Adrenal gland (tissue), 5 donors: ENCODE measurements around the gene GABPB2.

ENCODE experiments used
- POLR2A ChIP-seq, 2 donors: fragments of 450-650 bp; IDR thresholded peaks; one replicate each; pipeline ENCODE4 v1.6.1; 2017; ENCODE audit warnings: antibody characterized with exemption in 2 of 2, mild to moderate bottlenecking in 2 of 2, moderate library complexity in 1 of 2
- TF ChIP-seq, protein P1 (sequence below), 6 experiments: fragments of 450-650 bp in 4 of 6; fragments of 200-600 bp in 2 of 6; sonication (generic) in 1 of 6; IDR thresholded peaks; 1 replicate in 5 of 6; 2 replicates in 1 of 6; pipeline versions ENCODE4 v1.5.1 to v1.8.0; 2016 to 2021; ENCODE audit warnings: antibody characterized with exemption in 6 of 6, mild to moderate bottlenecking in 2 of 6, moderate library complexity in 1 of 6
- donor health status: DM: no; HTN: no; CAD: no.

DNA sequence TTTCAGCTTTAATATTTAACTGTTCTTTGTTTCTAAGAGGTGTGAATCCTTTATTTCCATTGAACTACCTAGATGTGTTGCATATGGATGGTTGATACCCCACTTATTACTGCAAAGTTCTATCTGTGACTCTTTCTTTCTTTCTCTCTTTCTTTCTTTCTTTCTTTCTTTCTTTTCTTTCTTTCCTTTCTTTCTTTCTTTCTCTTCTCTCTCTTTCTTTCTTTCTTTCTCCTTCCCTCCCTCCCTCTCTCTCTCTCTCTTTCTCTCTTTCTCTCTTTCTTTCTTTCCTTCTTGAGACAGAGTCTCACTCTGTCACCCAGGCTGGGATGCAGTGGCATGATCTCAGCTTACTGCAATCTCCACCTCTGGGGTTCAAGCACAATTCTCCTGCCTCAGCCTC lies 34.1 kb downstream of the GABPB2 start:
- TF ChIP-seq, protein P1, sequence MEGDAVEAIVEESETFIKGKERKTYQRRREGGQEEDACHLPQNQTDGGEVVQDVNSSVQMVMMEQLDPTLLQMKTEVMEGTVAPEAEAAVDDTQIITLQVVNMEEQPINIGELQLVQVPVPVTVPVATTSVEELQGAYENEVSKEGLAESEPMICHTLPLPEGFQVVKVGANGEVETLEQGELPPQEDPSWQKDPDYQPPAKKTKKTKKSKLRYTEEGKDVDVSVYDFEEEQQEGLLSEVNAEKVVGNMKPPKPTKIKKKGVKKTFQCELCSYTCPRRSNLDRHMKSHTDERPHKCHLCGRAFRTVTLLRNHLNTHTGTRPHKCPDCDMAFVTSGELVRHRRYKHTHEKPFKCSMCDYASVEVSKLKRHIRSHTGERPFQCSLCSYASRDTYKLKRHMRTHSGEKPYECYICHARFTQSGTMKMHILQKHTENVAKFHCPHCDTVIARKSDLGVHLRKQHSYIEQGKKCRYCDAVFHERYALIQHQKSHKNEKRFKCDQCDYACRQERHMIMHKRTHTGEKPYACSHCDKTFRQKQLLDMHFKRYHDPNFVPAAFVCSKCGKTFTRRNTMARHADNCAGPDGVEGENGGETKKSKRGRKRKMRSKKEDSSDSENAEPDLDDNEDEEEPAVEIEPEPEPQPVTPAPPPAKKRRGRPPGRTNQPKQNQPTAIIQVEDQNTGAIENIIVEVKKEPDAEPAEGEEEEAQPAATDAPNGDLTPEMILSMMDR (IDR thresholded peaks at IDR 0.05), result no peak
- no peak for TF ChIP-seq POLR2A (IDR thresholded peaks at IDR 0.05)
